ENCODE data around the gene SPRED1. TPM values are rescaled to one million over a fixed set of nuclear protein-coding genes. Genes with fewer than 3 reads are reported as not detected.
A peak's percentile ranks its signal among the peaks of the same experiment; 100 is the strongest.
"Not testable (repeated sequence)": the region's sequence is repeated elsewhere in the genome, so short reads cannot be mapped to it uniquely, and the experiment has no call there.

SPRED1 gene
- total and polyA plus RNA-seq, 8 donors, result 2.2 to 112 (median 11.1) TPM

DNA sequence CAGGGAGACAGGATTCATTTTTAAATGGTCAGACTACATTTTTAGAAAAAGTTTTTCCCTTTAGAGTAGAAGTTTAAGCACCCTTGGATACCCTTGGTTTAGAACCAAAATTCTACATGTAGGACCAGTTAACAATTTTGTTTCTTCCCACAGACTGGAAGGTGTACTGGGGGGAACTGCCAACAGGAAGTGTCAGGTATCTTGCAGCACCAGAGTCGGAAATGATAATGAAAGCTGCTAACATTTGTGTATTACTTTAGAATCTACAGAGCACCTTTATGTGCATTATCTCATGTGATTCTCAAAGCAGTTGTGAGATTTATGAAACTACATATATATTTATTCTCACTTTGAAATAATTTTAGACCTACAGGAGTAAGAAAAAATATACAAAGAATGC lies 21.5 kb downstream of the SPRED1 start:
- Histone ChIP-seq H3K36me3 (peaks cover 0 to 4% (median under 1%) of the 10 kb centered on the region in 4 donors), H3K4me1 (peaks cover 12 to 39% (median 23%) of the 10 kb centered on the region in 4 donors), H3K27me3 (no peaks in the 10 kb centered on the region), H3K9me3 (no peaks in the 10 kb centered on the region), H3K27ac (no peak overlapping the region), H3K4me3 (no peak overlapping the region)
- no peak for DNase-seq
- intact Hi-C loops (cut with DNase I; ENCODE audit: low total_unique reads), result no loop called here
- no peak for TF ChIP-seq EP300 (IDR thresholded peaks at IDR 0.05)
- TF ChIP-seq, protein P1, sequence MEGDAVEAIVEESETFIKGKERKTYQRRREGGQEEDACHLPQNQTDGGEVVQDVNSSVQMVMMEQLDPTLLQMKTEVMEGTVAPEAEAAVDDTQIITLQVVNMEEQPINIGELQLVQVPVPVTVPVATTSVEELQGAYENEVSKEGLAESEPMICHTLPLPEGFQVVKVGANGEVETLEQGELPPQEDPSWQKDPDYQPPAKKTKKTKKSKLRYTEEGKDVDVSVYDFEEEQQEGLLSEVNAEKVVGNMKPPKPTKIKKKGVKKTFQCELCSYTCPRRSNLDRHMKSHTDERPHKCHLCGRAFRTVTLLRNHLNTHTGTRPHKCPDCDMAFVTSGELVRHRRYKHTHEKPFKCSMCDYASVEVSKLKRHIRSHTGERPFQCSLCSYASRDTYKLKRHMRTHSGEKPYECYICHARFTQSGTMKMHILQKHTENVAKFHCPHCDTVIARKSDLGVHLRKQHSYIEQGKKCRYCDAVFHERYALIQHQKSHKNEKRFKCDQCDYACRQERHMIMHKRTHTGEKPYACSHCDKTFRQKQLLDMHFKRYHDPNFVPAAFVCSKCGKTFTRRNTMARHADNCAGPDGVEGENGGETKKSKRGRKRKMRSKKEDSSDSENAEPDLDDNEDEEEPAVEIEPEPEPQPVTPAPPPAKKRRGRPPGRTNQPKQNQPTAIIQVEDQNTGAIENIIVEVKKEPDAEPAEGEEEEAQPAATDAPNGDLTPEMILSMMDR (IDR thresholded peaks at IDR 0.05), result no peak
- no peak for TF ChIP-seq POLR2A (IDR thresholded peaks at IDR 0.05)
- no peak for TF ChIP-seq POLR2AphosphoS5 (IDR thresholded peaks at IDR 0.05)
- 7 to 27% (median 19%) methylated on average over 1 of the region's 1 CpG for WGBS, 5 donors

DNA sequence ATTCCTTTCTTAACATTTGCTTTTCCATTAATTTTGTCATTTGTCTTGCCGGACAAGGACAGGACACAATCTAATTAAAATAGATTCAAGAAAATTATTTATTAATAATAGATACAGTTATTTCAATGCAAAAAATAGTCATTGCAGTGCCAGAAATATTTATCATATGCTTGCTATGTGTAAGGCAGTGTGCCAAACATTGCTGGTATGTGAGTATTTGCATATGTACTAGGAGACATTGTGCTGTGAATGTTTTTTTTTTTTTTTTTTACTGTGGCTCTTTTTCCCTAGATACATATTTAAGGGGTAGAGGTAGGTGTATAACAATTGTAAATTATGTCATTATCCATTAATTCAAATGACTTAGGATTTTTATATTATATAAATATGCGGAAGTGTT lies 23.3 kb downstream of the SPRED1 start:
- Histone ChIP-seq H3K27me3 (no peaks in the 10 kb centered on the region), H3K4me3 (no peak overlapping the region), H3K9me3 (no peaks in the 10 kb centered on the region), H3K27ac (no peak overlapping the region), H3K36me3 (no peaks in the 10 kb centered on the region), H3K4me1 (peaks cover 12 to 39% (median 23%) of the 10 kb centered on the region in 4 donors)
- 40 to 68% (median 45%) methylated on average over 2 of the region's 2 CpGs for WGBS, 5 donors
- no peak for TF ChIP-seq EP300 (IDR thresholded peaks at IDR 0.05)
- TF ChIP-seq POLR2A (IDR thresholded peaks at IDR 0.05), result no peak
- no peak for TF ChIP-seq POLR2AphosphoS5 (IDR thresholded peaks at IDR 0.05)
- TF ChIP-seq, protein P1 (IDR thresholded peaks at IDR 0.05), result no peak
- peak in 1 of 2 donors; percentile 53 for DNase-seq
- intact Hi-C loops (cut with DNase I; ENCODE audit: low total_unique reads), result no loop called here

DNA sequence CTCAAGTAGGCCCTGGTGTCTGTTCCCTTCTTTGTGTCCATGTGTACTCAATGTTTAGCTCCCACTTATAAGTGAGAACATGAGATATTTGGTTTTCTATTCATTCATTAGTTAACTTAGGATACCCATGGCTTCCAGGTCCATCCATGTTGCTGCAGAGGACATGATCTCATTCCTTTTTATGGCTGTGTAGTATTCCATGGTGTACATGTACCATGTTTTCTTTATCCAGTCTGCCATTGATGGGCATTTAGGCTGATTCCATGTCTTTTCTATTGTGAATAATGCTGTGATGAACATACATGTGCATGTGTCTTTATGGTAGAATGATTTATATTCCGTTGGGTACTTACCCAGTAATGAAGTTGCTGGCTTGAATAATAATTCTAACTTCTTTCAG lies 24.6 kb downstream of the SPRED1 start:
- WGBS, 5 donors, result 0 to 50% (median 0%) methylated on average over 1 of the region's 1 CpG; no CpG with 5 or more reads in 1 of the 5 donors
- H3K27me3 ChIP-seq; H3K36me3 ChIP-seq; H3K9me3 ChIP-seq; H3K27ac ChIP-seq; DNase-seq; H3K4me3 ChIP-seq; intact Hi-C loops (cut with DNase I; ENCODE audit: low total_unique reads): not testable (repeated sequence)
- H3K4me1 ChIP-seq, result peaks cover 12 to 39% (median 23%) of the 10 kb centered on the region in 4 donors

DNA sequence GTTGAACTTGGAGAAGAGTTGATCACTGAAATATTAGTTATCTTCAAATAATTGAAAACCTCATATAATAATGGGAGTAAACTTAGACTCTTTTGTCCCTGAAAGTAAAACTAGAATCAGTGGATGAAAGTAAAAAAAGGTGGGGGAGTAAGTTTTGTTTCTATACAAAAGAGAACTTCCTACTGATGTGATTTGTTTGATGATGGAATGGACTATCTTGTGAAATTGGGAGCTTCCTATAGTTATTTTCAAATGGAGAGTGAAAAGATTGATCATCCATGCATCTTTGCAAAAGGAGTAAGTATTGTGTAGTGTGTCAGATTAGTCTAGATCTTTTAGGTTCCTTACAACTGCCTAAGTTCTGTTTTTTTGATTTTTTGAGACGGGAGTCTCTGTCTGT lies 28.4 kb downstream of the SPRED1 start:
- H3K27ac ChIP-seq, result no peak overlapping the region
- no peaks in the 10 kb centered on the region for H3K27me3 ChIP-seq
- DNase-seq, result no peak
- 46 to 93% (median 92%) methylated on average over 1 of the region's 1 CpG for WGBS, 5 donors
- no peaks in the 10 kb centered on the region for H3K9me3 ChIP-seq
- peaks cover 0 to 26% (median 6%) of the 10 kb centered on the region in 4 donors for H3K4me1 ChIP-seq
- intact Hi-C loops (cut with DNase I; ENCODE audit: low total_unique reads), result no loop called here
- TF ChIP-seq EP300 (IDR thresholded peaks at IDR 0.05), result no peak
- TF ChIP-seq POLR2AphosphoS5 (IDR thresholded peaks at IDR 0.05), result no peak
- TF ChIP-seq, protein P1 (IDR thresholded peaks at IDR 0.05), result no peak
- no peak for TF ChIP-seq POLR2A (IDR thresholded peaks at IDR 0.05)
- no peak overlapping the region for H3K4me3 ChIP-seq
- no peaks in the 10 kb centered on the region for H3K36me3 ChIP-seq

DNA sequence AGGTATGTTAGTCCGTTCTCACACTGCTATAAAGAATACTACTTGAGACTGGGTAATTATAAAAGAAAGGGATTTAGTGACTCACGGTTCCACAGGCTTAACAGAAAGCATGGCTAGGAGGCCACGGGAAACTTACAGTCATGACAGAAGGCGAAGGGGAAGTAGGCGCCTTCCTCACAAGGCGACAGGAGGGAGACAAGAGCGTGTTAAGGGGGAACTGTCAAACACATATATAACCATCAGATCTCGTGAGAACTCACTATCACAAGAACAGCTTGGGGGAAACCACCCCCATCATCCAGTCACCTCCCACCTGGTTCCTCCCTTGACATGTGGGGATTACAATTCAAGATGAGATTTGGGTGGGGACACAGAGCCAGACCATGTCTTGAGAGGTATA lies 30.4 kb downstream of the SPRED1 start:
- no peaks in the 10 kb centered on the region for H3K36me3 ChIP-seq
- WGBS, 5 donors, result 79 to 86% (median 82%) methylated on average over 8 of the region's 8 CpGs
- no peaks in the 10 kb centered on the region for H3K9me3 ChIP-seq
- DNase-seq, result no peak
- TF ChIP-seq, protein P1 (IDR thresholded peaks at IDR 0.05), result no peak
- TF ChIP-seq EP300 (IDR thresholded peaks at IDR 0.05) (no peak), POLR2AphosphoS5 (IDR thresholded peaks at IDR 0.05) (no peak), POLR2A (IDR thresholded peaks at IDR 0.05) (no peak)
- no peaks in the 10 kb centered on the region for H3K27me3 ChIP-seq
- H3K27ac ChIP-seq, result no peak overlapping the region
- no peak overlapping the region for H3K4me3 ChIP-seq
- intact Hi-C loops (cut with DNase I; ENCODE audit: low total_unique reads), result no loop called here
- H3K4me1 ChIP-seq, result peaks cover 0 to 22% (median 6%) of the 10 kb centered on the region in 4 donors
